GM12874 (cell line): ENCODE results near the gene CCDC88B.

Experiments
- TF ChIP-seq, protein P1 (sequence below): IDR thresholded peaks from 2 replicates; pipeline ENCODE4 v1.5.1; 2011; ENCODE audit warnings: low read depth, mild to moderate bottlenecking, control low read depth, low read length, moderate library complexity; ENCODE audit not compliant: insufficient read depth

CCDC88B gene

GRCh38 chr11:64382586-64382985 is 42.6 kb downstream of the CCDC88B start:
- TF ChIP-seq, protein P1, sequence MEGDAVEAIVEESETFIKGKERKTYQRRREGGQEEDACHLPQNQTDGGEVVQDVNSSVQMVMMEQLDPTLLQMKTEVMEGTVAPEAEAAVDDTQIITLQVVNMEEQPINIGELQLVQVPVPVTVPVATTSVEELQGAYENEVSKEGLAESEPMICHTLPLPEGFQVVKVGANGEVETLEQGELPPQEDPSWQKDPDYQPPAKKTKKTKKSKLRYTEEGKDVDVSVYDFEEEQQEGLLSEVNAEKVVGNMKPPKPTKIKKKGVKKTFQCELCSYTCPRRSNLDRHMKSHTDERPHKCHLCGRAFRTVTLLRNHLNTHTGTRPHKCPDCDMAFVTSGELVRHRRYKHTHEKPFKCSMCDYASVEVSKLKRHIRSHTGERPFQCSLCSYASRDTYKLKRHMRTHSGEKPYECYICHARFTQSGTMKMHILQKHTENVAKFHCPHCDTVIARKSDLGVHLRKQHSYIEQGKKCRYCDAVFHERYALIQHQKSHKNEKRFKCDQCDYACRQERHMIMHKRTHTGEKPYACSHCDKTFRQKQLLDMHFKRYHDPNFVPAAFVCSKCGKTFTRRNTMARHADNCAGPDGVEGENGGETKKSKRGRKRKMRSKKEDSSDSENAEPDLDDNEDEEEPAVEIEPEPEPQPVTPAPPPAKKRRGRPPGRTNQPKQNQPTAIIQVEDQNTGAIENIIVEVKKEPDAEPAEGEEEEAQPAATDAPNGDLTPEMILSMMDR = no peak

DNA sequence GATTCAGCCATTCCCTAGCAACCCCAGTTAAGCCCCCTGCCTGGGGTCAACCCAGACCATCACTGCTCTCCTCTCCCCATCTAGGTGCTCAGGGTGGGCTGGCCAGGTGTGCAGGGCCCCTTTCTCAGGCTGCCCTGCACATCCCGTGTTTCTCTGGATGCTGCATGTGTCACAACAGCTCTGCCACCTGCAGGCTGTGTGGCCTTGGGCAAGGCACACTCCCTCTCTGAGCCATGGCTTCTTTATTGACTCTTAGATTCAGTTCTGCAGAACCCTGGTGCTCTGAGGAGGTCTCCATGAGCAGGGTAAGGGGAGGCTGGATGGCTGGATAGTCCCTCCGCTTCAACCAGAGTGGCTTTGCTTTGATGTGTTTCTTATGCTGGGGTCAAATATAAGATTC is 43.6 kb downstream of the CCDC88B start:
- TF ChIP-seq, protein P1 = no peak

GRCh38 chr11:64384028-64384737 is 44.2 kb downstream of the CCDC88B start:
- TF ChIP-seq, protein P1 = no peak

DNA sequence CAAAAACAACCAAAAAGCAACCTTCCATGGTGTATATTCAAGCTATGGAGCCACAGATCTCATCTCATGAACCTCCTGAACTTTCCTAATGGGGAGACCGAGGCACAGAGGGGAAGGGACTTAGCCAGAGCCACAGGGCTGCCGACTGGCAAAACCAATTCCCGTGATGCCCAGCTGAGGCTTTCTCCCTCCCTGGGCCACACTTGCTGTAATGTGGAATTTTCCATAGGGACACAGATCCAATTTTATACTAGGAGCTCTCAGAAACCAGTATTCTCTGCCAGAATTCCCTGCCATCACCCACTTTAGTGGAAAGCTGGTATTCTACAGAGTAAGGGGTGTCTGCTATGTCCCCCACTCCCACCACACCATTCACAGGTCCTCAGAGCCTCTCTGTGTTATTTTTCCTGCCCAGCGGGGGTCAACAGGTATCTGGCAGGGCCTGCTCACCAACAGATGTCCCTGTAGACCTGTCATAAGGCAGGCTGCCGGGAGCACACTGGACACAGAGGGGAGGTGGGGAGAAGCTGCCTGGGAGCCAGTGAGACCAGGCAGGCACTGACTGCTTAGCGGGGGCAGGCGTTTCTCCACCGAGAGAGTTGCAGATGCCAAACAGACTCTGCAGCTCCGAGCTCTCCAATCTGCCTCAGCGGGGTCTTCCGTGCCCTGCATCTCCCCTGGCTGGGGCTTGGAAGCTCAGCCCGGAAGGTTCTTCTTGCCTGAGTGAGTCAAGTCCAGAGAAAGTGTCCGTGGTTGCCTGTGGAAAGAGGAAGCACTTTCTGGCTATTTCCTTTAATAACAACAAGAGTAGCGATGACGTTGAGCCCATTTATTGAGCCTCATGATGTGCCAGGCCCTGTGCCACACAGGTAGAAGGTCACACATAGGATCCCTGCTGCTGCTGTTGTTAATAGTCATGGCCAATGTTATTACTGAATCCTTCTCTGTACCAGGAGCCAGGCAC is 45.3 kb downstream of the CCDC88B start:
- TF ChIP-seq, protein P1 = no peak

DNA sequence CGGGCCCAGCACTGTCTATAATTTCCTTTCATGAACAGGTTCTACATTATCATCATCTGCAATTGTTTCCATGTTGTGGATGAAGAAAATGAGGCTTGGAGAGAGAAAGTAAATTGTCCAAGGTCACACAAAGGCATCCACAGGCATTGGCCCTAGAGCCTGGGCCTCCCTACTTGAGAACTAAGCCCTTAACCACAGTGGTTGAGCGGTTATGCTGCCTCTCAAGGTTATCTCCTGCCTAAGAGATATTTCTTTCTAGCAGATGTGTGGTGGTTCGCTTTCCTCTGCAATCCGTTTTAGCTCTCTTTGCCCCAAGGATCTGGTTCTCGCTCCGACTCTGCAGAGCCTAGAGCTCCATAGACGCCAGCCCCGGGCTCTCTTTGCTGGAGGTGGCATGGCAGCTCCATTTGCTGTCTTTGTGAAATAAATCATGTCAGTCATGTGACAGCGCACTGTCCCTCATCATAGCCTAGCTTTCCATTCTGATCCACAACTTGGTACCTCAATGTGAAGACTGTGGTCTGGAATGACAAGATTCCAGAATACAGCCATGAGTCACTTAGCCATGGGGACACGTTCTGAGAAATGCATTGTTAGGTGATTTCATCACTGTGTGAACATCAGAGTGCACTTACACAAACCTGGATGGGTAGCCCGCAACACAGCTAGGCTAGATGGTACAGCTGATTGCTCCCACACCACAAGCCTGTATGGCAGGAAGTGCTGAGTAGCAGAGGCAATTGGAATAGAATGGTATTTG is 46.1 kb downstream of the CCDC88B start:
- TF ChIP-seq, protein P1 = no peak

DNA sequence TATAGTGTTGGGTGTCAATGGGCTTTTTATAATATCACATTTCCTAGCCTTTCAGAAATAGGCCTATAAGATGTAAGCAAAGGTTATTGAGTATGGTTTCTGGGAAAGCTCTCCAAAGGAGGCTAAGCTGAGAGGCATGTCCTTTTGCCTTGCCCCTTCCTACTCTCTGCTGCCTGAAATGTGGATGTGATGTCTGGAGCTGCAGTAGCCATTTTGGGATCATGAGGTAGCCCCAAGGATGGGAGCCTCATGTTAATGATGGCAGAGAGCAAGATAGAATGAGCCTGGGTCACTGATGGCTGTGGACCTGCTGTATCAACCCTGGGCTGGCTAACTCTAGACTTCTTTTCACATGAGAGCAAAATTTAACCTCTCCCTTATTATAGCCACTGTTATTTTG is 47.9 kb downstream of the CCDC88B start:
- TF ChIP-seq, protein P1 = no peak

DNA sequence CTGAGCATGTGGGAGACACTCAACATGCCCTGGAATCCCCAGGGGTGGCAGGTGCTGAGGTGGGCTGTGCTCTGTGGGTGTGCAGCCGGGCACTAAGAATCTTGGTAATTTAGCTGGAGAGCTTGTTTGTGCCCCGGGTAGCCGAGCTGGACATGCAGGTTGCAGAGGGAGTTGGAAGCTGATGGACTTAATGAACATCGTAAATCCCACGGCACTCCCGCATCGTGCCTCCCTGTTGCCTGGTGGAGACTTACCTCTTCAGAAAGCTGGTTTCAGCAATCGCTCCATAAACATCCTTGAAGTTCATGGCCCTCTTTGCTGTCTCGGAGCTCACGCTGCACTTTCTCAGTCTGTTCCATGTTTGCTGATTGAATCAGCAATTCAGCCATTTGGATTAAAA is 48.9 kb downstream of the CCDC88B start:
- TF ChIP-seq, protein P1 = no peak
